Loucy (cell line): ENCODE data around the gene DNAH8.

Experiments
- H2AFZ ChIP-seq: fragments of 200-600 bp; sonication (generic); 2 replicates; pipeline ENCODE4 v1.6.0; 2016; ENCODE audit warnings: antibody characterized with exemption, mild to moderate bottlenecking, low read length, moderate library complexity
- H3F3A ChIP-seq: fragments of 200-600 bp; 2 replicates; pipeline ENCODE4 v1.6.0; 2016; ENCODE audit warnings: antibody characterized with exemption, low read depth, mild to moderate bottlenecking
- H3K27me3 ChIP-seq: fragments of 200-600 bp; sonication (generic); 2 replicates; pipeline ENCODE4 v1.6.1; 2014; ENCODE audit warnings: low read length, mild to moderate bottlenecking; ENCODE audit not compliant: insufficient read depth, poor library complexity, severe bottlenecking
- H3K36me3 ChIP-seq: fragments of 200-600 bp; sonication (generic); 2 replicates; pipeline ENCODE4 v1.6.1; 2016; ENCODE audit warnings: low read length; ENCODE audit not compliant: insufficient read depth
- H3K4me1 ChIP-seq: fragments of 200-600 bp; sonication (generic); 2 replicates; pipeline ENCODE4 v1.5.1; 2014; ENCODE audit warnings: low read length, mild to moderate bottlenecking; ENCODE audit not compliant: insufficient read depth, poor library complexity, severe bottlenecking
- H3K4me2 ChIP-seq: fragments of 200-600 bp; sonication (generic); 2 replicates; pipeline ENCODE4 v1.6.0; 2014; ENCODE audit warnings: antibody characterized with exemption, low read length, low read depth, mild to moderate bottlenecking; ENCODE audit not compliant: poor library complexity, severe bottlenecking
- H3K4me3 ChIP-seq: fragments of 200-600 bp; sonication (generic); 2 replicates; pipeline ENCODE4 v1.5.1; 2014; ENCODE audit warnings: low read length, mild to moderate bottlenecking, mixed read lengths; ENCODE audit not compliant: poor library complexity, severe bottlenecking
- H3K79me2 ChIP-seq: fragments of 200-600 bp; sonication (generic); 2 replicates; pipeline ENCODE4 v1.6.1; 2014; ENCODE audit warnings: low read length; ENCODE audit not compliant: insufficient read depth
- H3K9ac ChIP-seq: fragments of 200-600 bp; sonication (generic); 2 replicates; pipeline ENCODE4 v1.6.0; 2014; ENCODE audit warnings: mild to moderate bottlenecking, low read depth, low read length, moderate library complexity; ENCODE audit not compliant: poor library complexity, severe bottlenecking
- H3K9me2 ChIP-seq: fragments of 200-600 bp; sonication (generic); replicated peaks from 2 replicates; pipeline ENCODE4 v1.6.1; 2016; ENCODE audit warnings: low read depth, low read length, mixed read lengths
- H3K9me3 ChIP-seq: fragments of 200-600 bp; sonication (generic); 2 replicates; pipeline ENCODE4 v1.6.1; 2014; ENCODE audit warnings: mild to moderate bottlenecking, antibody characterized with exemption, low read length, low read depth; ENCODE audit not compliant: insufficient read depth
- H4K20me1 ChIP-seq: fragments of 200-600 bp; sonication (generic); 2 replicates; pipeline ENCODE4 v1.6.0; 2014; ENCODE audit warnings: antibody characterized with exemption, low read length, mild to moderate bottlenecking; ENCODE audit not compliant: insufficient read depth, poor library complexity, severe bottlenecking
- EZH2phosphoT487 ChIP-seq: fragments of 200-600 bp; IDR thresholded peaks from 2 replicates; pipeline ENCODE4 v1.6.1; 2018; ENCODE audit warnings: antibody characterized with exemption, mild to moderate bottlenecking, moderate library complexity, borderline replicate concordance
- TF ChIP-seq, protein P1 (sequence below): fragments of 200-600 bp; sonication (generic); conservative IDR thresholded peaks from 2 replicates; pipeline ENCODE4 v1.5.1; 2014; ENCODE audit warnings: mild to moderate bottlenecking, antibody characterized with exemption, low read length

The DNAH8 gene, protein sequence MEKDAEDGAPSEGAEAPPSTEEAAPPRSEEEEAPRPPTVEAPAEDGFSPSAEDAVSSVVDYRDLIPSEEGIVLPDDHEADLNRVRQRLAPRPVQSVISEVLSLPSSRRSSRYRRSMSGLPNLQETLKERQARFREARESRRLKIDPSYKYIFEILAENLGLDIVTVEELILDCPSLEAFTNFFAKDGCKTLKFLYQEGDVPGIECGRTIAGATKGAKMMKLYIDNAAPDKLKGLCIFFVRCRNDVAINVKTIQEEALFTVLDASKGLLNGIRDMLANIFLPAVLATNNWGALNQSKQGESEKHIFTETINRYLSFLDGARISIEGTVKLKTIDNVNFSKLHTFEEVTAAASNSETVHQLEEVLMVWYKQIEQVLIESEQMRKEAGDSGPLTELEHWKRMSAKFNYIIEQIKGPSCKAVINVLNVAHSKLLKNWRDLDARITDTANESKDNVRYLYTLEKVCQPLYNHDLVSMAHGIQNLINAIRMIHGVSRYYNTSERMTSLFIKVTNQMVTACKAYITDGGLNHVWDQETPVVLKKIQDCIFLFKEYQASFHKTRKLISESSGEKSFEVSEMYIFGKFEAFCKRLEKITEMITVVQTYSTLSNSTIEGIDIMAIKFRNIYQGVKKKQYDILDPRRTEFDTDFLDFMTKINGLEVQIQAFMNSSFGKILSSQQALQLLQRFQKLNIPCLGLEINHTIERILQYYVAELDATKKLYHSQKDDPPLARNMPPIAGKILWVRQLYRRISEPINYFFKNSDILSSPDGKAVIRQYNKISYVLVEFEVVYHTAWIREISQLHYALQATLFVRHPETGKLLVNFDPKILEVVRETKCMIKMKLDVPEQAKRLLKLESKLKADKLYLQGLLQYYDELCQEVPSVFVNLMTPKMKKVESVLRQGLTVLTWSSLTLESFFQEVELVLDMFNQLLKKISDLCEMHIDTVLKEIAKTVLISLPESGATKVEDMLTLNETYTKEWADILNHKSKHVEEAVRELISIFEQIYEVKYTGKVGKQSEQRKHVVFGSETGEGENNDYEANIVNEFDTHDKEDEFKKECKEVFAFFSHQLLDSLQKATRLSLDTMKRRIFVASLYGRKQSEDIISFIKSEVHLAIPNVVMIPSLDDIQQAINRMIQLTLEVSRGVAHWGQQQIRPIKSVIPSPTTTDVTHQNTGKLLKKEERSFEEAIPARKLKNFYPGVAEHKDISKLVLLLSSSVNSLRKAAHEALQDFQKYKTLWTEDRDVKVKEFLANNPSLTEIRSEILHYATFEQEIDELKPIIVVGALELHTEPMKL (N-terminal part only)

DNA sequence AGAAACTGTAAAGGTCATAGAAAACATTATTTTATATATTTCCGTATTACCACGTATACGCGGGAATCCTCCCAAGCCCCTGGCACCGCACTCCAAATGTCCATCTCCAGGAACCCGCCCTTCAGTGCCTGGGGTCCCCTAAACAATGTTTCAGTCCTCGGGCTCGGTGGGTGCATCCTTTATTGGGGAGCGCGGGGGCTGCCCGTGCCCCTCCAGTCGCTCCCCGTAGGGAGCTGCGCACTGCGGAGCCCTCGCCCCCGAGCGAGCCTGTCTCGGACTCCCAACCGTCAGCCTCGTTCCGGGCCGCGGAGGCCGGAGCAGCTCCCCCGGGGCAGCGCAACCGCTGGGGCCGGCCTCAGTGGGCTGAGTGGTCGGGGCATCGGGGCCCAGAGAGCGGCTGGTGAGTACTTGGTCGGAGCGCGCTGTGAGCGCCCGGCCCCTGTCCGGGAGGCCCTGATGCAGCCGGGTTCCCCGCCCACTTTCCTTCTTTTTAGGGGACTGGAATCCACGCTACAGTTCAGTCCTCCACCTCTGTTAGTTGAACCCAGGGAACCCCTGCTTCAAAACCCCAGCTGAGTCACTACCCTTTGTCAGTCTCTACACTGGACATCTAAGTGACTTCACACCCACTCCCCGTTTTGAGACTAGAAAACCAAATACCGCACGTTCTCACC, at the start of gene DNAH8:
TSS of gene DNAH8 (plus strand) at position 296 of the 674 bp plus-strand sequence. CDS start 7,499 bp downstream, outside the sequence.
- peak within 1 kb of the TSS; percentile 40 for H3K4me2 ChIP-seq
- H4K20me1 ChIP-seq: no peaks in the 10 kb centered on the region
- no peak for TF ChIP-seq EZH2phosphoT487
- TF ChIP-seq, protein P1, sequence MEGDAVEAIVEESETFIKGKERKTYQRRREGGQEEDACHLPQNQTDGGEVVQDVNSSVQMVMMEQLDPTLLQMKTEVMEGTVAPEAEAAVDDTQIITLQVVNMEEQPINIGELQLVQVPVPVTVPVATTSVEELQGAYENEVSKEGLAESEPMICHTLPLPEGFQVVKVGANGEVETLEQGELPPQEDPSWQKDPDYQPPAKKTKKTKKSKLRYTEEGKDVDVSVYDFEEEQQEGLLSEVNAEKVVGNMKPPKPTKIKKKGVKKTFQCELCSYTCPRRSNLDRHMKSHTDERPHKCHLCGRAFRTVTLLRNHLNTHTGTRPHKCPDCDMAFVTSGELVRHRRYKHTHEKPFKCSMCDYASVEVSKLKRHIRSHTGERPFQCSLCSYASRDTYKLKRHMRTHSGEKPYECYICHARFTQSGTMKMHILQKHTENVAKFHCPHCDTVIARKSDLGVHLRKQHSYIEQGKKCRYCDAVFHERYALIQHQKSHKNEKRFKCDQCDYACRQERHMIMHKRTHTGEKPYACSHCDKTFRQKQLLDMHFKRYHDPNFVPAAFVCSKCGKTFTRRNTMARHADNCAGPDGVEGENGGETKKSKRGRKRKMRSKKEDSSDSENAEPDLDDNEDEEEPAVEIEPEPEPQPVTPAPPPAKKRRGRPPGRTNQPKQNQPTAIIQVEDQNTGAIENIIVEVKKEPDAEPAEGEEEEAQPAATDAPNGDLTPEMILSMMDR: no peak
- H3K9me2 ChIP-seq: no peaks in the 10 kb centered on the region
- no peaks in the 10 kb centered on the region for H3K79me2 ChIP-seq
- no peaks in the 10 kb centered on the region for H3K9me3 ChIP-seq
- H3K4me1 ChIP-seq: peaks cover 13% of the 10 kb centered on the region
- no peaks in the 10 kb centered on the region for H3K27me3 ChIP-seq
- no peak within 1 kb of the TSS for H3K9ac ChIP-seq
- no peaks in the 10 kb centered on the region for H3F3A ChIP-seq
- no peaks in the 10 kb centered on the region for H3K36me3 ChIP-seq
- peak within 1 kb of the TSS; percentile 85 for H2AFZ ChIP-seq
- peak within 1 kb of the TSS; percentile 29 for H3K4me3 ChIP-seq

DNA sequence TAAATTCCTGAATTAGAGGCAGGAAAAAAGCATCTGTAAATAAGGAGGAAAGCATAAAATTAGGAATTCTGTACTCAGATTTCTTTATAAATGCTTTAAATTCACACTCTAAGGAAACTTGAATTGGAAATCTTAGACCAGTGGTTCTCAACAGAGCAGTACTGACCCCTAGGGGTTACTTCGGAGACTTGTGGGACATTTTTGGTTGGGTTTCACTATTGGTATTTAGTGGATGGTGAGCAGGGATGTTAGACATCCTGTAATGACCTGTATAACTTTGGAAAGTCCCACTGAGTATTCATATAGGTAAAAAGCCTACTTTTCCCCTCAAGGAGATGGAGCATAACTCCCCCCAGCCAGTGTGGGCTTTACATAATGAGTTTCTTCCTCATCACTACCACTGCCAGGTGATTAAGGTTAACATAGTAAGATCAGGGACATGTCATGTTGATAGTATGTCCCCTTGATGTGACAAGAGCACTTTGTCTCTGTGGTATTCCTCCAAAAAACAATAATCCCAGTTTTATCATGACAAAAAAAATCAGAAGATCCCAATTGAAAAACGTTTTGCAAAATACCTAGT, 43.1 kb upstream of the DNAH8 start:
- no peaks in the 10 kb centered on the region for H4K20me1 ChIP-seq
- no peaks in the 10 kb centered on the region for H3K27me3 ChIP-seq
- no peaks in the 10 kb centered on the region for H3K9me3 ChIP-seq
- H3K36me3 ChIP-seq: peaks cover 26% of the 10 kb centered on the region; the same call in 1 of the 2 replicates
- H3K4me3 ChIP-seq: no peak overlapping the region
- no peak overlapping the region for H2AFZ ChIP-seq
- TF ChIP-seq, protein P1: peak; percentile 90
- TF ChIP-seq EZH2phosphoT487: no peak
- 0 out of 2 replicates have a peak, but pooled peaks cover 3% of the 10 kb centered on the region for H3F3A ChIP-seq
- H3K9ac ChIP-seq: no peak overlapping the region
- H3K79me2 ChIP-seq: no peaks in the 10 kb centered on the region
- H3K9me2 ChIP-seq: no peaks in the 10 kb centered on the region
- no peak overlapping the region for H3K4me2 ChIP-seq
- no peaks in the 10 kb centered on the region for H3K4me1 ChIP-seq
